Caki2 (cell line): ENCODE data around the gene SETDB1. TPM values are rescaled to one million over a fixed set of nuclear protein-coding genes. Genes with fewer than 3 reads are reported as not detected.

Source experiments
- DNase-seq: peaks from one replicate; pipeline ENCODE4 v3.0.0-alpha.2; 2015; ENCODE audit warnings: low read depth
- in situ Hi-C: cut with HindIII; loops from 2 replicates; pipeline ENCODE4 v1.10.0; 2016; ENCODE audit warnings: low sequenced_read_pairs, low pct_unique_long_range_greater_than_20kb, mixed read lengths
- total RNA-seq: library from RNA; depleted of rRNA; stranded (reverse); fragments of >200 nt; shearing (Covaris generic); gene quantifications from 2 replicates; pipeline ENCODE4 v1.2.3, GENCODE V29; 2014; ENCODE audit warnings: low replicate concordance; rRNA removed

Gene SETDB1
- total RNA-seq, 1 experiment from 2014 or later = 29.2 TPM

- DNase-seq = no peak
- in situ Hi-C loops = no loop called here
Observed at GRCh38 chr1:151010346-151010726, 84.2 kb downstream of the SETDB1 start.

- DNase-seq = no peak
- in situ Hi-C loops = no loop called here
Observed at GRCh38 chr1:151011154-151011850, 85.1 kb downstream of the SETDB1 start.

- in situ Hi-C loops = no loop called here
- peak; percentile 41 for DNase-seq
Observed at GRCh38 chr1:151012684-151013471, 86.7 kb downstream of the SETDB1 start.

- in situ Hi-C loops = no loop called here
Observed at GRCh38 chr1:151013518-151013917, 87.4 kb downstream of the SETDB1 start.

More at GRCh38 chr1:151013518-151013917, 87.4 kb downstream of the SETDB1 start:
- peak; percentile 79 for DNase-seq

Other genes with a start within 250 kb of the SETDB1 start
- 14.7 and 33.7 TPM in 2 replicates for gene GOLPH3L, start 229.2 kb upstream of the SETDB1 start, total RNA-seq
- not detected in 2 replicates for gene HORMAD1, start 205.5 kb upstream of the SETDB1 start, total RNA-seq
- gene CTSS, start 160.6 kb upstream of the SETDB1 start, total RNA-seq = 2.9 and 9.1 TPM in 2 replicates
- not detected in 2 replicates for gene CTSK, start 118.1 kb upstream of the SETDB1 start, total RNA-seq
- gene ARNT, start 49.8 kb upstream of the SETDB1 start, total RNA-seq = 5.8 and 8.5 TPM in 2 replicates
- not detected in 2 replicates for gene CTXND2, start 39.2 kb upstream of the SETDB1 start, total RNA-seq
- gene CERS2, start 48.5 kb downstream of the SETDB1 start, total RNA-seq = 41.8 and 63.4 TPM in 2 replicates
- 1.2 and 1.3 TPM in 2 replicates for gene ANXA9, start 55.9 kb downstream of the SETDB1 start, total RNA-seq
- 8.4 and 11.9 TPM in 2 replicates for gene MINDY1, start 80.5 kb downstream of the SETDB1 start, total RNA-seq
- gene PRUNE1, start 82.1 kb downstream of the SETDB1 start, total RNA-seq = 6.9 and 14.4 TPM in 2 replicates
- gene BNIPL, start 110.2 kb downstream of the SETDB1 start, total RNA-seq = not detected in 2 replicates
- gene C1orf56, start 121.4 kb downstream of the SETDB1 start, total RNA-seq = 0.84 and 1.9 TPM in 2 replicates
- 47.6 and 54.9 TPM in 2 replicates for gene CDC42SE1, start 133.3 kb downstream of the SETDB1 start, total RNA-seq
- 19.9 and 28.8 TPM in 2 replicates for gene MLLT11, start 134.0 kb downstream of the SETDB1 start, total RNA-seq
- gene GABPB2, start 144.4 kb downstream of the SETDB1 start, total RNA-seq = 7.7 and 9.2 TPM in 2 replicates
- 1.9 TPM in 1 of 2 replicates, not detected in the other for gene SEMA6C, start 220.3 kb downstream of the SETDB1 start, total RNA-seq
- gene TNFAIP8L2, start 230.3 kb downstream of the SETDB1 start, total RNA-seq = not detected in 2 replicates
- gene LYSMD1, start 239.5 kb downstream of the SETDB1 start, total RNA-seq = 17.5 and 19.8 TPM in 2 replicates
- 30.4 and 52.3 TPM in 2 replicates for gene SCNM1, start 239.8 kb downstream of the SETDB1 start, total RNA-seq
- not detected in 2 replicates for gene TMOD4, start 249.6 kb downstream of the SETDB1 start, total RNA-seq